ENCODE data around the gene FOXP1.

Gene FOXP1

DNA sequence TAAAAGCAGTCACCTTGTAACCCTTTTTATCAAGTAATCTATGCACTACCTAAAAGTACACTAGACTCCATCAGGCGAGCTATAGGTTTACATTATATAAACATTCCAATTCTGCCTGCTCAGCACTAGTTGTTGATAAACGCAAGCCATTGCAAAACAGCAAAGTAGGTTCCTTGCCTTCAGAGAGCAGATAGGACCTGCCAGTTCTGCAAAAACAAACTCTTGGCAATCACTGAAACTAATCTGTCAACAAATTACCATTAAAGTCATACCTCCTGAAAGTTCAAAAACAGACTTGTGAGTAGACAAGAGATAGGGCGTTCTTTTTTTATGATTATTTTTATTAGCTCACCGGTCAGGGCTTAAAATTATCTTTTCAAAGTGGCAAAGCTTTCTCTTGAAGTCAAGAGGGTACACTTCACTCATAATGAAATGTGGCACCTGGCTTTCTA lies 392.5 kb downstream of the FOXP1 start:
- no peak for DNase-seq (ENCODE audit: low read depth in 2 of 2, low spot score in 1 of 2)

DNA sequence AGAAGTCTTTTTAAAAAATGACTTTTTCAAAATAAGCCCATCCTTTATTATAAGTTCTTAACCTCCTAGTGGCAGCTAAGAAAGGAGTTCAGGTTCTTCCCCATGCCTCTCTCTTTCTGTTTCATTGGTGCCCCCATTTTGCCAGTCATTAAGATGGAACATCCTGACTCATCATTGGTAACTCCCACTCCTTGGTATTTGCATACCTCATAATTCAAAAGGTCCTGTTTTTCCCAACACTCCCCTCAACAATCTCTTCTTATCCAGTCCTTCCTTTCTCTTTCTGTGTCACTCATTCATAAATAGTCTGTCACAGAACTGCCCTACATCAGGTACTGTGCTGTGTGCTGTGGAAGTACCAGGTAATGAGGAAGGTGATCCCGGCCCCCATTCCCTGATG lies 394.0 kb downstream of the FOXP1 start:
- no peak for DNase-seq (ENCODE audit: low read depth in 2 of 2, low spot score in 1 of 2)

DNA sequence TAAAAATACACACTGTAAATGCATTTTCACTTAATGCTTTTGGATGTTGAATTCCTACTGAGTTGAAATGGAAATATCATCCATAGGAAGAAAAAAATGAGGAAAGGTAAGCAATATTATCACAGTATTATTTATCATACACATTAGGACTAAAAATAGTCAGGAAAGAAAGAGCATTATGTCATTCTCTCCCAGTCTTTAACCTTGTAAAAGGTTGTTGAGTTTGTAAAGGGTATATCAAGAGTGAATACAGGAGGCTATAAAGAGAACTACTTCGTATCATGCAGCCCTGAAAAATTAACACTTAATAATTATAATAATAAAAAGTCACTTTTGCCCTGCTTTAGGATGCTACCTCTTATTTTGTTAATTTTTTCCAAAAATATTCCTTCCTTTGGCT lies 395.8 kb downstream of the FOXP1 start:
- no peak for DNase-seq (ENCODE audit: low read depth in 2 of 2, low spot score in 1 of 2)

DNA sequence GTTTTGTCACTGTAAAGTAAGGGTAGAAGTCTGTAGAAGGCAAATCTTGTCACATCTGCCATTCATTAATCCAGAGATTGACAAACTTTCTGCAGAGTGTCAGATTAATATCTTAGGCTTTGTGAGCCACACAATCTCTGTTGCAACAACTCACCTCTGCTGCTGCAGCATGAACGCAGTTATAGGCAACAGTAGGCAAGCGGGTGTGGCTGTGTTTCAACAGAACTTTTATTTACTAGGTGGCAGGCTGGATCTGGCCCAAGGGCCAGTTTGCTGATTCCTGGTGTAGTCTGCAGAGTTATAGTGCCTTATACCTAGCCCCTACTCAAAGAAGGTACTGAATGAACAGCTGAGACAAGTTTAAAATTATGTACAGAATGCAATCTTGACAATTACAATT lies 396.7 kb downstream of the FOXP1 start:
- no peak for DNase-seq (ENCODE audit: low read depth in 2 of 2, low spot score in 1 of 2)

DNA sequence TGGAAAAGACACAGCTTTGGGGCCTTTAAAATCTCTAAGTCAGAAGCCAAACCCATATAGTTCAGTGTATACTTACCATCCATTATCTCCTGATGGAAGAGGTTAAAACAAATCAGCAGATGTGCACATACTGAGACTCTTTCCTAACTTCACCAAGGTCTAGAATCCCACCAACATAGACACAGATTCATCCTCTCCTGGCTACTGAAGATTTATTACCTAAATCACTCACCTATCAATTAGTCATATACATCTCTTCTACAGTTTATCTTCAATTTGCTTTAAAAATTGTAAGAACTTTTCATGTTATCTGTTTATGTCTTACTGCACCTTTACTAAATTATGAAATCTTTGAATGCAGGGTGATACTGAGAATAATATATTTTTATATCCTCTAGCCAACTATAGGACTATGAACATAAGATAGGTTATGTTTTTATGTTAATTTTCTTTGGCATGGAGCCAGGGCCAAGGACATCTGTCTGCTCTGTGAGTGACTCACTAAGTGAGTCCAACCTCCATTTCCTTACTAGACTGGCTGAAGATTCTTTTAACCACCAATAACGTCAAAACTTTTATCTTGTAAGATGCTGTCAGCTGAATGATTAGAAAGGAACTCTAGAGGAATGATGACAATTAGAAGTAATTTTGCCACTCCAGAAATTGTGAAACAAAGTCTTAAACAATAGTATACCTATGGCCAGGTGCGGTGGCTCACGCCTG lies 397.6 kb downstream of the FOXP1 start:
- DNase-seq (ENCODE audit: low read depth in 2 of 2, low spot score in 1 of 2) = peak in 1 of 2 donors; percentile 10

DNA sequence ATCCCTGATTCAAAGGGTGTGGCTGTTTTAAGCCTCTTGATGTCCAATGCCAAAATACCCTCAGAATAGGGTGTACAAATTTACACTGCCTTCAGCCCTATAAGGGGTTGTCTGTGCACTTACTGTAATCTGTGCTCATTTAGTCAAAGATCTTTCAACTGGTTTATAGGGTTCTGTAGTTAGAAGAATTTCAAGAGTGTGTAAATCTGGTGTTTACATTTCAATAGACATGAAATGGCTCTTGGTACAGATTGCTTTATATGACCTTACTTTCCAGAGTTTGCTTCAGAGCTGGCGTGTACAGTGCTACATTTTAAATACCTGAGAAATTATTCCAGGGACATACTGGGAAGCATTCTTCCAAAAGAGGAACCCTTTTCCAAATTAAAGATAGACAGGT lies 399.3 kb downstream of the FOXP1 start:
- no peak for DNase-seq (ENCODE audit: low read depth in 2 of 2, low spot score in 1 of 2)

DNA sequence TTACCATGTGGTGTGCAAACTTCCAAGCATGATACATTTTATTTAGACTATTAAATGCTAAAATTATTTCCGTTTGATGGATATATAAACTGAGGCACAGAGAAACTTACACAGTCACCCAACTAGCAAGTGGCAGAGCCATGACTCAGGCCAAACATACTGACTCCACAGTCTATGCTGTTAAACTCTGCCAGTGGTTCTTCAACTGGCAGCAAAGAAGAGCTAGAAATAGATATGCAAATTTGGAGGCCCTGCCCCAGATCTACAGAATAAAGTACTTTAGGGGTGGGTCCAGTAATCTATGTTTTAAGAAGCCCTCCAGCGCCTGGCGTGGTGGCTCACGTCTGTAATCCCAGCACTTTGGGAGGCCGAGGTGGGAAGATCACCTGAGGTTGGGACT lies 400.0 kb downstream of the FOXP1 start:
- no peak for DNase-seq (ENCODE audit: low read depth in 2 of 2, low spot score in 1 of 2)

DNA sequence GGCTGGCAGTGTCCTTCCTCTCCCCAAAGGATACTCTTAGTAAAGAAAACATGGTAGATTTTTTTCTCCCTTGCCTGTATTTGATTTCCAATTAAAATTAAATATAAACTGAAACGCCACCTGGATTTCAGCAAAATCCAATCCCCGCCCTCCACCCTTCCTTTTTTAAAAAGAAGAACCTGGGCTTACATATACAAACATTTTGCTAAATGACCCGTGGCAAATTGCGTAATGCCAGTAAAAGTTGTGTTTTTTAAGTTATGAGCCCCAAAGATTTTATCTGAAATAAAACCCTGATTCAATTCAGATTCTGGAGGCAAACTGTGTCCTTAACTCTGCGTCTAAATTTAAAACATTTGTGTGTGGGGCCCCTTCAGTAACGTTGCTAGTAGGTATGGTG lies 403.0 kb downstream of the FOXP1 start:
- no peak for DNase-seq (ENCODE audit: low read depth in 2 of 2, low spot score in 1 of 2)

DNA sequence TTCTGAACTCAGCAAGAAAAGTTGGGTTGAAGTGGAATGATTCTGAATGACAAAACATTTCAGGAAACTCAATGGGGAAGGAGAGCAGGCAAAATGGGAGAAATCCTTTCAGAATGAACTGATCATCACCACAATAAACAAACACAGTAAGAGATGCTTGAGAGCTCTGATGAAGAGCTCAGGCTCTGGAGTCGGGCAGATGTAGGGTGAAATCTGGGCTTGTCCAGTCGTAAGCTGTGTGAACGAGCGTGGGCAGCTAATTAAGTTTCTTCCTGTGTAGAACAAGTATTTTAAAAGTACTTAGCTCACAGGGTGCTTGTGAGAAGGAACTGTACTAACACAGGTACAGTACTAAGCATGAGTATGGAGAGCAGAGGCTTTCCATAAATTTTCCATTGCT lies 406.2 kb downstream of the FOXP1 start:
- DNase-seq (ENCODE audit: low read depth in 2 of 2, low spot score in 1 of 2) = no peak

DNA sequence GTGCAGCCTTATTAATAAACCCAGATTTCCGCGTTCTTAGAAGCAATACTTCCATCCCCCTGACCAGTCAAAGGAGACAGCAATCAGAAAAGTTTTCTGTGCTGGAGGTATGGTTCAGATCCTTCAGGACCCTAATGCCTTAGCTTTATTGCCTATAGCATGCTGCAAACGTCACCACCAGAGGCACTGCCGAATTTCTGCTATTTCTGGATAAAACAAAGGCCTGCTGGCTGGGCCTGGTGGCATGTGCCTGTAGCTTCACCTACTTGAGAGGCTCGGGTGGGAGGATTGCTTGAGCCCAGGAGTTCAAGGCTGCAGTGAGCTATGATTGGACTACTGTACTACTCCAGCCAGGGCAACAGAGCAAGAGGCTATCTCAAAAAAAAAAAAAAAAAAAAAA lies 407.2 kb downstream of the FOXP1 start:
- DNase-seq (ENCODE audit: low read depth in 2 of 2, low spot score in 1 of 2) = no peak

DNA sequence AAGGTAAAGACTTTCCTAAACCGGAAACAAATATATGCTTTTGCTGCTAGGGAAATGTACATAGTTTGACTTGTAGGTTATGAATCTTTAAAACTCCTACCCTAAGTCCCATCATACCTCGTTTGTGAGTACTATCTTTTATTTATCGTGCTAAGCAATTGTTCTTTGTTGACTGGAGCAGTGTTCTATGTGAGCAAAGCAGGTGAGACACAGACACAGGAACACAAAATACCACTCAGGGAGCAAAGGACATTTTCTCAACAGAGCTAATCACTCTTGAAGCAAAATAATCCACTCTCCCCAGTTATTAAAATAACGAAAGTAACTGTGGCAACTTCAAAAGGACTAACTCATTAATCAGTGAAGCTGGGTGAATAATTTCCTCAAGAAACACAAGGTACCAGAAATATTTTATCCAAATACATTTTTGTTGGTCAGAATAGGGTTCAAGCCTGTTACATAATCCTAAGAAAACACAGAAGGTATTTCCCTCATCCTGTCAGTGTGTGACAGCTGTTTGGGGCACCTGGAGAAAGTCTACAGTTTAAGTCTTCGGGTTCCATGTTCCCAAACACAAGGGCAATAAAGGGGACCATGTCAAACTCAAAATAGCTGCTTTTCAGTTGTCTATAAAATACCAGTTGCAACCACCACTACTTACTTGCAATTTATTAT lies 407.7 kb downstream of the FOXP1 start:
- DNase-seq (ENCODE audit: low read depth in 2 of 2, low spot score in 1 of 2) = no peak

DNA sequence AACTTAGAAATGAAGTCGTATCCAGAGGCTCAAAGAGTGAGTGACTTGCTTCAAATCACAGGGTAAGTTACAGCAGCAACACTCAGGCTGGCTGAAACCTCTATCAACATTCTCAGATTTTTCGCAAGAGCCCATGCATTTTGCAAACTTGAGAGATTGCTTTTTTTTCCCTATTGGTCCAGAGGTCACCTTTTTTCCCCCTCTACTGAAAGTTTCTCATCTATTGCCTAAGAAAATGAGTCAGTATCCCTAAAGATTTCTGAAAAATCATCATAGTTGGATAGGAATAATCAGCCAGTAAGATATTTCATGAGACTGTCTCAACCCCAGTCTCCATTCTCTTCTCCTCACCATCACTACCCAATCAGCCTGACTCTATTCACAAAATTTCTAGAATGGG lies 410.6 kb downstream of the FOXP1 start:
- no peak for DNase-seq (ENCODE audit: low read depth in 2 of 2, low spot score in 1 of 2)

DNA sequence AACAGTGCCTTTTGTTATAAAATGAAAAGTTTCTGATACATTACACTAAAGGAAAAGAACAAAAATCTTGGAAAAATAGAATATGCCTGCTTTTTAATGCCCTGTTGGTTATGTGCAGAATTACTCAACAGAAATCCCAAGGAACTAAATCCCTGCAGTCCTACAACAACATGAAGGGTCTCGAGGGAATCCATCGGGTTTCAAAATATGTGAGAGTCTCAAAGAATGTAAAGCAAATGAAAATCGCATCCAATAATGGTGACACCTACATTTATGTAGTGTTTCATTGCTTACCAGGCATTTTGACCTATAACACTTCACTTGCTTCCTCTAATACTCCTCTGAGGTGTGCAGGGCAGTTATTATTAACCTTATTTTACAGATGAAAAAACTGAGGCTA lies 411.3 kb downstream of the FOXP1 start:
- no peak for DNase-seq (ENCODE audit: low read depth in 2 of 2, low spot score in 1 of 2)

DNA sequence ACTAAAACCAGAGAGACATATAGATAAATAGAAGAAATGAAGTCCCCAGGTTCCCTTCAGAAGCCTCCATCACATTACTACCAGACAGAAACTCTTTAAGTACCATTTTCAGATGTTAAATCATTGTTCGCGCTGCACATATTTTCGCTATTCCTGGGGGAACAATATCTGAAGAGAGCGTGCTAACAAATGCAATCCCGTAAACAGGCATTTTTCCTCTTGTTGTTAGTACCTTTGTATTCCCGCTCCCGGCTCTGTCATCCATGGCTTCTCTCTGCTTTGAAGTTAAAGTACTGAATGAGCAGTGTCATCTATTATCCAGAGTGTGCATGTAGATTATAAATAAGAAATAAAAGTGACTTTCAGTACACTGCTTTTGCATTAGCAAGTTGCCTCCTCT lies 412.3 kb downstream of the FOXP1 start:
- DNase-seq (ENCODE audit: low read depth in 2 of 2, low spot score in 1 of 2) = no peak

DNA sequence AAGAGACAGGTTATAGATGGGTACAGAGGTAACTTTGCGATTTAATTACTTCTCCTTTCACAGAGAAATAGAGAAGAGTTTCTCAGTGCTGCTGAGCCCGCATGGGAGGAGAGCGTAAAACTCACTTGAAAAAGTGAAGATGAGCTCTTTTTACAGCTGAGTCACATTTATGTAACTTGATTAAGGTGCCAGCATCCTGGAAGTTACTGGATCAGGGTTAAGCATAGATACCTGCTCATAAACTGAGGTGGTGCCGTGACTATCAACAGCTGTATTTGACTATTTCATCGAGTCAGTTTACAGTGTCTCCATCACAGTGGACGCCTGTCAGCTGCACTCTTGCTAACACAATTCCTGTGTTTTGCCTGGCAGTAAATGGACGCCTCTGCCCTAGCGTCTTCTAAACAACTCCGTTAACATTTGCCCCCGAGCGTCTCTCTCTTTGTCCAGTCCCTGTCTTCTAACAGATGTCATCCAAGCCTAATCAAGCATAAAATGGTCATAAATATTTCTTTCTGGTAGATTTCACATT lies 414.6 kb downstream of the FOXP1 start:
- DNase-seq (ENCODE audit: low read depth in 2 of 2, low spot score in 1 of 2) = no peak

DNA sequence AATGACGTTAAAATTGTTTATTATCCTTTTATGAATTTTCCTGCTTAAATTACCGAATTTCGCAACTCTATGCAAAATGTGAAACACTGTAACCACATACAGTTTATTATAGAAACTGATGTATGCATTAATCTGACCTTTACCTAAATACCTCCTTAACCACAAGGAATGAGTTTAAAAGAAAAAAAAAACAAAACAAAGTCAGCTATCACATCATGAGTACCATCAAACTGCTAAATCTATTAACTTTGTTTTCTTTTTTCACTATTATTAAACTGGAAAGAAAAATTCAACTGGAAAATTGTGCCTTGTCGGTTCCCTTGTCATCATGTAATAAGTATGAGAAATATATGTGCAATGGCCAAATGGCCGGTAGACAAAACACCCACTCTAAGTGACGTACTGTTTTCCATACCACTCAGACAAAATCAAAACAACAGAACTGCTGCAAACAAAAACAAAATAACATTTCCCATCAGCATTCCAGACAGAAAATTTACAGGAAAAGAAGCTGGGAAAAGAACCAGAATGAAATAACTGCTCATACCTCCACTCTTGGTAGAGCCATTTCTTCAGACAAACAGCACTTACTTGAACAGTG lies 415.3 kb downstream of the FOXP1 start:
- no peak for DNase-seq (ENCODE audit: low read depth in 2 of 2, low spot score in 1 of 2)

DNA sequence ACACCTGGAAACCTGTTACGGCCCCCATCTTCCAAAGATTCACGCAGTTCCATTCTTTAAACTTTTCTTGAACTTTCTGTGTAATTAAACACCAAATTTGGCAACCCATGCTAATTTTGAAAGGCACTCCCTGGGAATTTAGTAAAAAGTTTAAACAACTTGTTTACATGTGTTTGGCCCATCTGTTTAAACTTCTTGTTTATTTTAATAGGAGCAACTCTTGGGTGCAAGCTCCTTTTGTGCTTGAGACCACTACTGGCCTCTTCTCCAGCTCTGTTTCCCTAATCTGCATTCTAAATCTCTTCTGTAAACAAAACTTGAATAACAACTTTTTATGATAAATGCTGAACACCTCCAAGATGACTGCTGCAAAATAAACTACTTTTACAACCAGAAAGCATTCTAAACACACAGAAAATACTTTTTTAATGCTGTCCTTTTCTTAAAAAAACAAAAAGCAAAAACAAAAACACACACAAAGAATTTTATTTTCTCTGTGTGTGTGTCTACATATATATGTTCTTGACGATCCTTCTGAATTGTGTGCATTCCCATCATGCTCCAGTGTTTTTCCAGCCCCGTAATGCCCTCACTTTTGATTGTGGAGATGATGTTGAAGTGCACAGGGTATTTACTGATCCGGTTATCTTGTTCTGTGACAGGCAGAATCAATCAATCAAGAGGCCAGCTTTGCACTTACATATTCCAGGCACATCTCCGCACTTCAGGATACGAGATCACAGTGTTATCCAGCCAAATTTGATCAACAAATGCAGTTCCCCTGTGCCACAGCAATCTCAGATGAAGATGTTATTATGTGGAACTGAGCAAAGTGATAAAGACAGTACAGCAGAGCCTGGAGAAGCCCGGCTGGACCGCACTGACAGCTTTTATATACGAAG lies 416.9 kb downstream of the FOXP1 start:
- DNase-seq (ENCODE audit: low read depth in 2 of 2, low spot score in 1 of 2) = no peak

DNA sequence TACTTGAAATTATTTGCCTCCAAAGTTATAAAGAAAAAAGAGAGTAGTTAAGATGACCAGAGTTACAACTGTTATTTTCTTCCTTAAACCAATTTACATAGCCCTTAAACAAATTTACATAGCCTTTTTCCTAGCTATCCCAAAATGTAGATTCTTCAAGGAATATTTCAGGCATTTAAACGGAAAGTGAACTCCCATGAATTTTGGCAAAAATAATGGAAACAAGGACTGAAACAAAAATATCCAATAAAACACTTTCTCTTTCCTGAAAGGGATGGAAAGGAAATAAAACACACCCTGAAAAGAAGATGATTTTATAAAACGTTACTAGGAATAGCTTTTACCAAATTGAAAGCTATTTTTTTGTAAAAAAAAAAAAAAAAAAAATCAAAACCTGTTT lies 418.6 kb downstream of the FOXP1 start:
- no peak for DNase-seq (ENCODE audit: low read depth in 2 of 2, low spot score in 1 of 2)

DNA sequence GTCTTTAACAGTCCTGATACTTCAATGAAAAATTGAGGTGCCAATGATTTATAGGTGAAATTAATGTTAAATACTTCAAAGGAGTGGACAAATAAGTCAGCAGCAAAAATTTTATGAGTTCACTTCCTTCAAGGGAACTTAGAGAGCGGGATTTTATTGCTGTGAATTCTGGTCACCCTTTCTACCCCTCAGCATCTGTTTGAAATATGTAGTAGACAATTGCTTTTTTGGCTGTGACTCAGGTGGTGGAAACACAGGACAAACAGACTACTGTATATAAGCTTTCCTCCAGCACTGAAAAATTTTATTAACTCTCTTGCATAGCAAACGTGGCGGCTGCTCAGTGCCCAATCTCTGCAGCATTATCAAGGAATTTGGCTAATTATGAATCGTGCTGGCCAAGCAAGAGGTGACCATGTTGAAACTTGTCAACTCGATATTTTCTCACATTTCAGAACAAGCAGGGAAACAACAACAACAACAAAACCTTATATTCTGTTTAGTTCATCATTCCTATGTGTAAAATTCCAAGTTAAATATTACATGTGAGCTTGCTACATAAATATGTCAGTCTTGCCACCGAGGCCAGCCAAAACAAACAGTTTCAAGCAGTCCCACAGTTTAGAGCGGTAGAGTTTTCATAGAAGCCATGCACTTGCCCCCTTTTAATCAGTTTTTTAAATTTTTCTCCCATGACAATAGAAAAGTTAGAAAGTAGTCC lies 420.2 kb downstream of the FOXP1 start:
- no peak for DNase-seq (ENCODE audit: low read depth in 2 of 2, low spot score in 1 of 2)

DNA sequence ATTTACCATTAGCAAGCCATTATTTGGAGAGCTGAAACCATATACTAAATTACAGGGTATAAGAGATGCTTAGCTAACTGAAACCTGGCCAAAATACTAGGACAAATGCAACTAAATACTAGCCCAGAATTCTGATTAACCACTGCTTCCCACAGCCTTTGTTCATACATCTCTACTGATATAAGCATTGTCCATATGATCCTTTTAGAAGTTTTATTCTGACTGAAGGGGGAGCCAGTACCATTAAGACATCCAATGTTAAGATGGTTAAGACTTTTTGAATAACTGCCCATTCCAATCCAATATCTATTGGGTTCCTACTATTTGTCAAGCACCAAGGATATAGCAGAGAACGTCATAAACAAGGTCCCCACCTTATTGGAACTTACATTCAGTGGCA lies 421.3 kb downstream of the FOXP1 start:
- no peak for DNase-seq (ENCODE audit: low read depth in 2 of 2, low spot score in 1 of 2)

All from stimulated activated CD8-positive, alpha-beta memory T cell treated with anti-CD3 and anti-CD28 coated beads, Interleukin-4, amount 100 ng/mL, for 4 hours (primary cell).